GM12892 (cell line): ENCODE results near the gene ENKD1.

ENCODE experiments used
- POLR2A ChIP-seq: IDR thresholded peaks from 2 replicates; pipeline ENCODE4 v1.6.1; 2011; ENCODE audit warnings: low read depth, low read length, control low read depth
- POLR2AphosphoS5 ChIP-seq: IDR thresholded peaks from 2 replicates; pipeline ENCODE4 v1.6.1; 2011; ENCODE audit warnings: low read depth, low read length, control low read depth
- TAF1 ChIP-seq: IDR thresholded peaks from 2 replicates; pipeline ENCODE4 v1.6.1; 2011; ENCODE audit warnings: low read depth, mild to moderate bottlenecking, control low read depth, low read length, borderline replicate concordance

- no peak for TF ChIP-seq POLR2A
- TF ChIP-seq POLR2AphosphoS5 = no peak
- no peak for TF ChIP-seq TAF1
These were observed 18.3 kb downstream of the ENKD1 start for GRCh38 chr16:67648088-67648763.
